GM23248 (cell line): ENCODE data around the gene PPP1R9A. TPM values are rescaled to one million over a fixed set of nuclear protein-coding genes. Genes with fewer than 3 reads are reported as not detected.
A peak's percentile ranks its signal among the peaks of the same experiment; 100 is the strongest.

Experiments used
- DNase-seq: peaks from one replicate; pipeline ENCODE4 v3.0.0-alpha.2; 2015
- H2AFZ ChIP-seq: fragments of 200-600 bp; sonication (generic); 2 replicates; pipeline ENCODE4 v1.6.1; 2016; ENCODE audit warnings: antibody characterized with exemption
- H3F3A ChIP-seq: fragments of 200-600 bp; sonication (generic); 2 replicates; pipeline ENCODE4 v1.6.1; 2016; ENCODE audit warnings: mild to moderate bottlenecking, antibody characterized with exemption, mixed run types; ENCODE audit not compliant: insufficient read depth
- H3K27ac ChIP-seq: fragments of 200-600 bp; sonication (generic); 2 replicates; pipeline ENCODE4 v1.5.1; 2016; ENCODE audit warnings: mild to moderate bottlenecking
- H3K27me3 ChIP-seq: fragments of 200-600 bp; sonication (generic); replicated peaks from 2 replicates; pipeline ENCODE4 v1.6.1; 2016; ENCODE audit warnings: mild to moderate bottlenecking; ENCODE audit not compliant: insufficient read depth
- H3K36me3 ChIP-seq: fragments of 200-600 bp; sonication (generic); 2 replicates; pipeline ENCODE4 v1.6.1; 2016; ENCODE audit warnings: low read depth, mild to moderate bottlenecking
- H3K4me1 ChIP-seq: fragments of 200-600 bp; sonication (generic); 2 replicates; pipeline ENCODE4 v1.6.1; 2016; ENCODE audit warnings: mild to moderate bottlenecking; ENCODE audit not compliant: insufficient read depth
- H3K4me2 ChIP-seq: fragments of 200-600 bp; sonication (generic); one replicate; pipeline ENCODE4 v1.6.1; 2016; ENCODE audit warnings: mild to moderate bottlenecking; ENCODE audit not compliant: unreplicated experiment
- H3K4me3 ChIP-seq: fragments of 200-600 bp; sonication (generic); 2 replicates; pipeline ENCODE4 v1.5.1; 2016; ENCODE audit warnings: mild to moderate bottlenecking
- H3K79me2 ChIP-seq: fragments of 200-600 bp; sonication (generic); 2 replicates; pipeline ENCODE4 v1.6.1; 2016; ENCODE audit warnings: mild to moderate bottlenecking; ENCODE audit not compliant: insufficient read depth
- H3K9ac ChIP-seq: fragments of 200-600 bp; sonication (generic); 2 replicates; pipeline ENCODE4 v1.6.1; 2016; ENCODE audit warnings: mild to moderate bottlenecking
- H3K9me2 ChIP-seq: fragments of 200-600 bp; sonication (generic); 2 replicates; pipeline ENCODE4 v1.6.1; 2016; ENCODE audit warnings: mixed run types, mild to moderate bottlenecking, moderate library complexity; ENCODE audit not compliant: insufficient read depth
- H3K9me3 ChIP-seq: fragments of 200-600 bp; sonication (generic); one replicate; pipeline ENCODE4 v1.6.1; 2017; ENCODE audit warnings: low read depth
- H4K20me1 ChIP-seq: fragments of 200-600 bp; sonication (generic); 2 replicates; pipeline ENCODE4 v1.6.0; 2016; ENCODE audit not compliant: insufficient read depth
- EZH2 ChIP-seq: fragments of 200-600 bp; sonication (generic); IDR thresholded peaks from 2 replicates; pipeline ENCODE4 v1.6.1; 2018; ENCODE audit warnings: antibody characterized with exemption, mild to moderate bottlenecking; ENCODE audit not compliant: insufficient read depth, poor library complexity, severe bottlenecking
- EZH2phosphoT487 ChIP-seq: fragments of 200-600 bp; sonication (generic); IDR thresholded peaks from 2 replicates; pipeline ENCODE4 v1.6.1; 2018; ENCODE audit warnings: antibody characterized with exemption, moderate library complexity, mild to moderate bottlenecking, low read depth; ENCODE audit not compliant: insufficient read depth
- WGBS, 2 experiments: methylation state at CpG; one replicate each; pipeline ENCODE4 v1.1.6; 2015 to 2017; ENCODE audit warnings: low lambda C conversion rate in 2 of 2, low coverage in 1 of 2; ENCODE audit errors: missing lambda C conversion rate in 2 of 2; 5-methylcytosine and 5-hydroxymethylcytosine counted together
- in situ Hi-C: fragments of 300-500 bp; cut with MboI; formaldehyde crosslinking; loops from 2 replicates; pipeline ENCODE4 v1.15.0; 2020
- polyA plus RNA-seq: library from polyadenylated mRNA; unstranded; fragments of >200 nt; fragmentation: Nextera tagmentation; extraction: Ambion mirVana; gene quantifications from 2 replicates; pipeline ENCODE4 v1.2.1, GENCODE V29; 2016
- total RNA-seq: library from RNA; depleted of rRNA; stranded (reverse); fragments of >200 nt; shearing (Covaris generic); gene quantifications from 2 replicates; pipeline ENCODE4 v1.2.3, GENCODE V29; 2014

PPP1R9A gene
- total and polyA plus RNA-seq, 2 experiments from 2014 or later: 0.03 TPM; not detected in 1

GRCh38 chr7:95191795-95192194, 284.4 kb downstream of the PPP1R9A start:
- Histone ChIP-seq H4K20me1 (no peaks in the 10 kb centered on the region), H3K27ac (no peak overlapping the region)

GRCh38 chr7:95198863-95199262, 291.5 kb downstream of the PPP1R9A start:
- in situ Hi-C loops: no loop called here
- H3K9ac ChIP-seq: no peak overlapping the region
- H2AFZ ChIP-seq: no peak overlapping the region
- H3K9me3 ChIP-seq: no peaks in the 10 kb centered on the region
- no peaks in the 10 kb centered on the region for H4K20me1 ChIP-seq
- H3F3A ChIP-seq: no peaks in the 10 kb centered on the region
- H3K36me3 ChIP-seq: no peaks in the 10 kb centered on the region
- H3K9me2 ChIP-seq: no peaks in the 10 kb centered on the region
- WGBS, 2 experiments: 12 to 14% methylated on average over 1 of the region's 1 CpG
- H3K27me3 ChIP-seq: peaks cover 37% of the 10 kb centered on the region
- no peaks in the 10 kb centered on the region for H3K4me1 ChIP-seq
- H3K4me2 ChIP-seq: no peak overlapping the region
- DNase-seq: no peak
- TF ChIP-seq EZH2 (no peak), EZH2phosphoT487 (no peak)
- no peak overlapping the region for H3K27ac ChIP-seq
- H3K79me2 ChIP-seq: no peaks in the 10 kb centered on the region
- H3K4me3 ChIP-seq: no peak overlapping the region

More at GRCh38 chr7:95191795-95192194, 284.4 kb downstream of the PPP1R9A start:
- TF ChIP-seq EZH2phosphoT487: no peak
- no peak for TF ChIP-seq EZH2
- no peaks in the 10 kb centered on the region for H3K4me1 ChIP-seq
- H3K9ac ChIP-seq: no peak overlapping the region
- no peak overlapping the region for H2AFZ ChIP-seq
- H3K79me2 ChIP-seq: no peaks in the 10 kb centered on the region
- no peak overlapping the region for H3K4me2 ChIP-seq
- in situ Hi-C loops: no loop called here
- no peaks in the 10 kb centered on the region for H3K36me3 ChIP-seq
- no peak for DNase-seq
- no peaks in the 10 kb centered on the region for H3K9me2 ChIP-seq
- no peaks in the 10 kb centered on the region for H3F3A ChIP-seq
- 0 out of 2 replicates have a peak, but pooled peaks cover 9% of the 10 kb centered on the region for H3K27me3 ChIP-seq
- H3K9me3 ChIP-seq: no peaks in the 10 kb centered on the region
- no peak overlapping the region for H3K4me3 ChIP-seq

DNA sequence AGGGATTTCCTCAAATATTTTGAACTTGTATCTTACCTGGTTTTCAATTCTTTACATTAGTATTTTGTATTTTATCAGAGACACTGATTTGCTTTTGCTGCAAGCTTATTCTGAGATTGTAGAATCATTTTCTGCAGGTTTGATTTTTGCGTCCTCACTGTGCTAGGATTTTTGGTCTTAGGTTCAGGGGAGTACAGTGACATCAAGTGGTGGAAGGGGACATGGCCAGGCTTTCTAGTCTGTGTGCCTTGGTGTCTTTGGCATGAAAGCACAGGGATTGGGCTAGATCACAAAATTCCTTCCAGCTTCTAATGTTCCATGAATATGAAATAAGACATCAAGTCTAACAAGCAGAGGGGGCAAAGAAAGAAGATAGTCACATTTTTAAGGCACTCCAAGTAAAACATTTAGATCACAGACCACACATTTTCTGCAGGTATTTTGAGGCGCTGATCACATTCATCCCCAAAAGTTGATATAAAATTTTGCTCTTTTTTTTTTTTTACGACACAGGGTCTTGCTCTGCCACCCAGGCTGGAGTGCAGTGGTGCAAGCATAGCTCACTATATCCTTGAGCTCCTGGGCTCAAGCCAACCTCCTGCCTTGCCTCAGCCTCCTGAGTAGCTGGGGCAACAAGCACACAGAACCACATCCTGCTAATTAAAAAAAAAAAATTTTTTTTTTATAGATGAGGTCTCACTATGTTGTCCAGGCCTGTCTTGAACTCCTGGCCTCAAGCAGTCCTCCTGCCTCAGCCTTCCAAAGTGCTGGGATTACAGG, 292.6 kb downstream of the PPP1R9A start:
- 38 to 44% methylated on average over 3 of the region's 3 CpGs for WGBS, 2 experiments
- Histone ChIP-seq H3K4me3 (no peak overlapping the region), H3K9me3 (no peaks in the 10 kb centered on the region), H3K36me3 (no peaks in the 10 kb centered on the region), H2AFZ (no peak overlapping the region), H3F3A (no peaks in the 10 kb centered on the region), H4K20me1 (no peaks in the 10 kb centered on the region), H3K4me1 (no peaks in the 10 kb centered on the region), H3K27me3 (peaks cover 37% of the 10 kb centered on the region), H3K9me2 (no peaks in the 10 kb centered on the region), H3K4me2 (no peak overlapping the region), H3K79me2 (no peaks in the 10 kb centered on the region), H3K27ac (no peak overlapping the region), H3K9ac (no peak overlapping the region)
- in situ Hi-C loops: no loop called here
- TF ChIP-seq EZH2phosphoT487 (no peak), EZH2 (no peak)
- DNase-seq: peak; percentile 62

- Histone ChIP-seq H3K79me2 (no peaks in the 10 kb centered on the region), H3K4me1 (peaks cover 5% of the 10 kb centered on the region), H3K27ac (no peak overlapping the region), H2AFZ (no peak overlapping the region), H3K9me2 (no peaks in the 10 kb centered on the region), H3K27me3 (peaks cover 37% of the 10 kb centered on the region), H3K9me3 (no peaks in the 10 kb centered on the region), H3K4me2 (no peak overlapping the region), H3K4me3 (no peak overlapping the region), H3K9ac (no peak overlapping the region), H3F3A (0 out of 2 replicates have a peak, but pooled peaks cover 3% of the 10 kb centered on the region), H3K36me3 (no peaks in the 10 kb centered on the region), H4K20me1 (no peaks in the 10 kb centered on the region)
- no peak for TF ChIP-seq EZH2
- no peak for TF ChIP-seq EZH2phosphoT487
- 48 to 53% methylated on average over 1 of the region's 1 CpG for WGBS, 2 experiments
- in situ Hi-C loops: no loop called here
- DNase-seq: no peak
Measured at GRCh38 chr7:95200741-95201140, 293.3 kb downstream of the PPP1R9A start.
